HL-60 (cell line): ENCODE results near the gene GRID1.

Experiments
- DNase-seq, 2 experiments: peaks; one replicate each; pipeline ENCODE4 v3.0.0-alpha.2; 2010 to 2020; ENCODE audit warnings: low read depth in 1 of 2, low spot score in 1 of 2
- H3K27ac ChIP-seq: fragments of 250-450 bp; sonication (Bioruptor Pico); replicated peaks from 2 replicates; pipeline ENCODE4 v1.5.1; 2020; ENCODE audit warnings: mild to moderate bottlenecking, moderate library complexity
- H3K27me3 ChIP-seq: fragments of 250-450 bp; sonication (Bioruptor Pico); 2 replicates; pipeline ENCODE4 v1.5.1; 2021; ENCODE audit warnings: mild to moderate bottlenecking, moderate library complexity; ENCODE audit not compliant: insufficient read depth, poor library complexity, severe bottlenecking
- H3K4me3 ChIP-seq: replicated peaks from 2 replicates; pipeline ENCODE4 v1.5.1; 2011; ENCODE audit warnings: mild to moderate bottlenecking, control low read depth, low read length; ENCODE audit not compliant: insufficient read depth
- GABPA ChIP-seq: IDR thresholded peaks from 2 replicates; pipeline ENCODE4 v1.6.1; 2012; ENCODE audit warnings: low read depth
- POLR2AphosphoS5 ChIP-seq: IDR thresholded peaks from 2 replicates; pipeline ENCODE4 v1.6.1; 2012; ENCODE audit warnings: low read depth
- SPI1 ChIP-seq: IDR thresholded peaks from 2 replicates; pipeline ENCODE4 v1.6.1; 2012; ENCODE audit warnings: low read depth, mild to moderate bottlenecking, borderline replicate concordance
- TF ChIP-seq, protein P1 (sequence below): IDR thresholded peaks from one replicate; pipeline ENCODE4 v1.5.1; 2011; ENCODE audit warnings: low read length, control low read depth, inconsistent platforms; ENCODE audit not compliant: insufficient read depth
- TF ChIP-seq, protein P2 (sequence below): IDR thresholded peaks from 2 replicates; pipeline ENCODE4 v1.6.1; 2012; ENCODE audit warnings: low read depth; ENCODE audit not compliant: insufficient replicate concordance

Gene GRID1

DNA sequence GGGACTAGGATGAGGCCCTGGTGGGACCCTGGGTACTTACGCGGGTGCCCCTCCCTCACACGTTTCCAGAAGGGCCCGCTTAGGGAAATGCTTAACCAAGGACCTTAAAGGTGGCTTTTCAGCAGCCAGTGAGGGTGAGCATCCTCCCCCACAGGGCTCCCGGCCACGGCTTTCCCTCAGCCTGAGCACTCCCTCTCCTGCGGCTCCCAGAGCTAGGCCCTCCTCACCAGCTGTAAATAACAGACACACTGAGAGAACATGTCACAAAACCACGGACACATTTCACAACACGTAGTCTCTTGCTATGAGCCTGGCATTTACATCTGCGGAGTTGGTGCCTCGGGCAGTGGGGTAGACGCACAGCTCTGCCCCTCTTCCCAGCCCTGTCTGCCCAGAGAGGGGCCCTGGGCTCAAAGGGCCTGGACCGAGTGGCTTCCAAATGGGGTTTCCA lies 25.2 kb downstream of the GRID1 start:
- DNase-seq = peak in 1 of 2 experiments; percentile 90
- Histone ChIP-seq H3K4me3 (no peak overlapping the region), H3K27ac (no peak overlapping the region), H3K27me3 (no peaks in the 10 kb centered on the region)
- no peak for TF ChIP-seq GABPA
- peak; percentile 76 for TF ChIP-seq POLR2AphosphoS5
- no peak for TF ChIP-seq SPI1
- TF ChIP-seq, protein P1, sequence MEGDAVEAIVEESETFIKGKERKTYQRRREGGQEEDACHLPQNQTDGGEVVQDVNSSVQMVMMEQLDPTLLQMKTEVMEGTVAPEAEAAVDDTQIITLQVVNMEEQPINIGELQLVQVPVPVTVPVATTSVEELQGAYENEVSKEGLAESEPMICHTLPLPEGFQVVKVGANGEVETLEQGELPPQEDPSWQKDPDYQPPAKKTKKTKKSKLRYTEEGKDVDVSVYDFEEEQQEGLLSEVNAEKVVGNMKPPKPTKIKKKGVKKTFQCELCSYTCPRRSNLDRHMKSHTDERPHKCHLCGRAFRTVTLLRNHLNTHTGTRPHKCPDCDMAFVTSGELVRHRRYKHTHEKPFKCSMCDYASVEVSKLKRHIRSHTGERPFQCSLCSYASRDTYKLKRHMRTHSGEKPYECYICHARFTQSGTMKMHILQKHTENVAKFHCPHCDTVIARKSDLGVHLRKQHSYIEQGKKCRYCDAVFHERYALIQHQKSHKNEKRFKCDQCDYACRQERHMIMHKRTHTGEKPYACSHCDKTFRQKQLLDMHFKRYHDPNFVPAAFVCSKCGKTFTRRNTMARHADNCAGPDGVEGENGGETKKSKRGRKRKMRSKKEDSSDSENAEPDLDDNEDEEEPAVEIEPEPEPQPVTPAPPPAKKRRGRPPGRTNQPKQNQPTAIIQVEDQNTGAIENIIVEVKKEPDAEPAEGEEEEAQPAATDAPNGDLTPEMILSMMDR = no peak
- TF ChIP-seq, protein P2, sequence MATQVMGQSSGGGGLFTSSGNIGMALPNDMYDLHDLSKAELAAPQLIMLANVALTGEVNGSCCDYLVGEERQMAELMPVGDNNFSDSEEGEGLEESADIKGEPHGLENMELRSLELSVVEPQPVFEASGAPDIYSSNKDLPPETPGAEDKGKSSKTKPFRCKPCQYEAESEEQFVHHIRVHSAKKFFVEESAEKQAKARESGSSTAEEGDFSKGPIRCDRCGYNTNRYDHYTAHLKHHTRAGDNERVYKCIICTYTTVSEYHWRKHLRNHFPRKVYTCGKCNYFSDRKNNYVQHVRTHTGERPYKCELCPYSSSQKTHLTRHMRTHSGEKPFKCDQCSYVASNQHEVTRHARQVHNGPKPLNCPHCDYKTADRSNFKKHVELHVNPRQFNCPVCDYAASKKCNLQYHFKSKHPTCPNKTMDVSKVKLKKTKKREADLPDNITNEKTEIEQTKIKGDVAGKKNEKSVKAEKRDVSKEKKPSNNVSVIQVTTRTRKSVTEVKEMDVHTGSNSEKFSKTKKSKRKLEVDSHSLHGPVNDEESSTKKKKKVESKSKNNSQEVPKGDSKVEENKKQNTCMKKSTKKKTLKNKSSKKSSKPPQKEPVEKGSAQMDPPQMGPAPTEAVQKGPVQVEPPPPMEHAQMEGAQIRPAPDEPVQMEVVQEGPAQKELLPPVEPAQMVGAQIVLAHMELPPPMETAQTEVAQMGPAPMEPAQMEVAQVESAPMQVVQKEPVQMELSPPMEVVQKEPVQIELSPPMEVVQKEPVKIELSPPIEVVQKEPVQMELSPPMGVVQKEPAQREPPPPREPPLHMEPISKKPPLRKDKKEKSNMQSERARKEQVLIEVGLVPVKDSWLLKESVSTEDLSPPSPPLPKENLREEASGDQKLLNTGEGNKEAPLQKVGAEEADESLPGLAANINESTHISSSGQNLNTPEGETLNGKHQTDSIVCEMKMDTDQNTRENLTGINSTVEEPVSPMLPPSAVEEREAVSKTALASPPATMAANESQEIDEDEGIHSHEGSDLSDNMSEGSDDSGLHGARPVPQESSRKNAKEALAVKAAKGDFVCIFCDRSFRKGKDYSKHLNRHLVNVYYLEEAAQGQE = no peak

GRCh38 chr10:86340991-86341260 lies 25.7 kb downstream of the GRID1 start:
- no peak overlapping the region for H3K27ac ChIP-seq
- H3K4me3 ChIP-seq = no peak overlapping the region
- TF ChIP-seq POLR2AphosphoS5 (no peak), SPI1 (no peak), GABPA (no peak)
- TF ChIP-seq, protein P1 = no peak
- TF ChIP-seq, protein P2 = no peak
- no peak for DNase-seq
- no peaks in the 10 kb centered on the region for H3K27me3 ChIP-seq

DNA sequence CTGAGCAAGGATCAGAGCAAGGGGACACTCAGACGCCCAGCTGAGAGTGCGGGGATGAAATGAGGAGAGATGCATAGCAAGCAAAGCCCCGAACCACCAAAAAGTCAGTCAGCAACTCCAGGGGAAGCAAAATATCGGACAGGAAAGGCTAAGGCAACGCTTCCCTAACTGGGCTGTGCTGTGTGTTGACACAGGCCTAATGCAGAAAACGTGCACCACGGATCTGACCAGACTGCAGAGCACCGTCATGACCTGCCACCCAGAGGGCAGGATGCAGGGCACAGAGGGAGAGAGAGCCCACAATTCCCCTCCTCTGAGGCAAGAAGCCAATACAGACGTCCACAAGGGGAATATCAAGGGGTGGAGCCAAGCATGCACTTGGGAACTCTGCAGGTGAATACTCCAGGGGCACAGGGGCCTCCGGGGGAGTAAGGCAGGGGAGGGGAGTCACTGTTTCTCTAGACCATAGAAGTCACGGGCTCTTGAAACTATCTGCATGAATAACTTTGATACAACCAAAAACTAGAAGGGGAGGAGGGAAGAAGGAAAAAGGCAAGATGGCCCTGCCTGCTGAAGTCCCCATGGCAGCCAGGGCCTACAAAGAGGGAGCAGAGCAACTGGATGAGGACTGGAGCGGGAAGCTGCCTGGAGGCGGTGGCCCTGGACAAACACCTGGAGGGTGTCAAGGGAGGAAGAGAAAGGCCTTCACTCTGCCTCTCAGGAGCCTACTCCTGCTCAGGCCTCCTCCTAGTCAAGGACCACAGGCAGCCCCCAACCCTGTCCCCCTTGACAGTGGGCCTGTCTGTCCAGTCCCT lies 26.2 kb downstream of the GRID1 start:
- DNase-seq = no peak
- H3K4me3 ChIP-seq = no peak overlapping the region
- TF ChIP-seq, protein P1 = no peak
- TF ChIP-seq POLR2AphosphoS5 (no peak), SPI1 (no peak), GABPA (no peak)
- TF ChIP-seq, protein P2 = no peak
- H3K27ac ChIP-seq = no peak overlapping the region
- H3K27me3 ChIP-seq = no peaks in the 10 kb centered on the region
